ENCODE results near the gene MAP1LC3A. TPM values are rescaled to one million over a fixed set of nuclear protein-coding genes. Genes with fewer than 3 reads are reported as not detected.

Gene MAP1LC3A
- total RNA-seq, 1 donor from 2014 or later, result 67.2 TPM

DNA sequence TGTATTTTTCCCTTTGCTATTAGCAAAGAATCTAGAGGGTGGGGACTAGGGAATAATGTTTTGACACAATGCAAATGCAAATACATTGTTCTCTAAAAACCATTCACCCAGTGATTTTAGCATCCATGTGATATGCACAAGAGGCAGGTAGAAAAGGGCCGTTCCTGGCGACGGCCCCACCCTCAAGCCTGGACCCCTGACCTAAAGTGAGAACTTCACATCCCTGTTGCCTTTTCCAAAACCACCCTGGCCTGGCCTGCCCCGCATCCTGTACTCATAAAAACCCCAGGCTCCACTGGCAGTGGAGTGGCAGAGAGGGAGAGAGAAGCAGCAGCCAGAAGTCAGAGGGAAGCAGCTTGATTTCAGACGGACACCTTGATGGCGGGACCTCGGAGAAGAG, 48.5 kb downstream of the MAP1LC3A start:
- Mint-ChIP-seq H3K4me1 (ENCODE audit: unreplicated experiment) (peaks cover 7% of the 10 kb centered on the region), H3K4me3 (ENCODE audit: unreplicated experiment) (no peak overlapping the region), H3K9me3 (ENCODE audit: unreplicated experiment) (no peaks in the 10 kb centered on the region), H3K27ac (ENCODE audit: unreplicated experiment) (no peak overlapping the region), H3K27me3 (ENCODE audit: unreplicated experiment) (no peaks in the 10 kb centered on the region), H3K36me3 (ENCODE audit: unreplicated experiment) (peaks cover 12% of the 10 kb centered on the region)
- TF ChIP-seq, protein P1, sequence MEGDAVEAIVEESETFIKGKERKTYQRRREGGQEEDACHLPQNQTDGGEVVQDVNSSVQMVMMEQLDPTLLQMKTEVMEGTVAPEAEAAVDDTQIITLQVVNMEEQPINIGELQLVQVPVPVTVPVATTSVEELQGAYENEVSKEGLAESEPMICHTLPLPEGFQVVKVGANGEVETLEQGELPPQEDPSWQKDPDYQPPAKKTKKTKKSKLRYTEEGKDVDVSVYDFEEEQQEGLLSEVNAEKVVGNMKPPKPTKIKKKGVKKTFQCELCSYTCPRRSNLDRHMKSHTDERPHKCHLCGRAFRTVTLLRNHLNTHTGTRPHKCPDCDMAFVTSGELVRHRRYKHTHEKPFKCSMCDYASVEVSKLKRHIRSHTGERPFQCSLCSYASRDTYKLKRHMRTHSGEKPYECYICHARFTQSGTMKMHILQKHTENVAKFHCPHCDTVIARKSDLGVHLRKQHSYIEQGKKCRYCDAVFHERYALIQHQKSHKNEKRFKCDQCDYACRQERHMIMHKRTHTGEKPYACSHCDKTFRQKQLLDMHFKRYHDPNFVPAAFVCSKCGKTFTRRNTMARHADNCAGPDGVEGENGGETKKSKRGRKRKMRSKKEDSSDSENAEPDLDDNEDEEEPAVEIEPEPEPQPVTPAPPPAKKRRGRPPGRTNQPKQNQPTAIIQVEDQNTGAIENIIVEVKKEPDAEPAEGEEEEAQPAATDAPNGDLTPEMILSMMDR (IDR thresholded peaks at IDR 0.05), result no peak
- DNase-seq (ENCODE audit: extremely low spot score, unreplicated experiment), result peak; percentile 59

Other genes with a start within 250 kb of the MAP1LC3A start
- 55.4 and 55.5 TPM in 2 replicates for gene ITCH, start 195.4 kb upstream of the MAP1LC3A start, total RNA-seq
- gene DYNLRB1, start 42.3 kb upstream of the MAP1LC3A start, total RNA-seq, result 160 and 166 TPM in 2 replicates
- 15.5 and 18.2 TPM in 2 replicates for gene PIGU, start 118.4 kb downstream of the MAP1LC3A start, total RNA-seq
- 34.3 and 34.4 TPM in 2 replicates for gene TP53INP2, start 145.6 kb downstream of the MAP1LC3A start, total RNA-seq